H1 (cell line): ENCODE data around the gene C1QTNF4. TPM values are rescaled to one million over a fixed set of nuclear protein-coding genes. Genes with fewer than 3 reads are reported as not detected.

ENCODE experiments used
- CTCF ChIA-PET: fragments of 300-600 bp; sonication (Branson Sonifier 250); formaldehyde crosslinking; loops from one replicate; lab custom pipeline; 2021; ENCODE audit not compliant: partially characterized antibody; lab: Charles Lee
- POLR2A ChIA-PET: fragments of 300-600 bp; sonication (Branson Sonifier 250); formaldehyde crosslinking; loops from one replicate; lab custom pipeline; 2021; ENCODE audit warnings: inconsistent platforms; ENCODE audit not compliant: partially characterized antibody; lab: Charles Lee
- DNase-seq, 2 experiments: peaks; one replicate each; pipeline versions ENCODE4 v3.0.0 to v3.0.0-alpha.2; 2010 to 2022; ENCODE audit warnings: low spot score in 2 of 2, low read depth in 1 of 2, mixed read lengths in 1 of 2
- FAIRE-seq: peaks from 2 replicates; lab custom pipeline; 2011; peaks lifted over from hg19 to GRCh38; lab: Jason Lieb, UNC
- H2AFZ ChIP-seq: 2 replicates; pipeline ENCODE4 v1.8.1; 2012; ENCODE audit warnings: low read length, inconsistent platforms
- H2AK5ac ChIP-seq: 2 replicates; pipeline ENCODE4 v1.6.1; 2013; ENCODE audit warnings: low read depth, low read length
- H2BK120ac ChIP-seq: replicated peaks from 2 replicates; pipeline ENCODE3; 2013; ENCODE audit warnings: low read depth, low read length, inconsistent platforms
- H2BK12ac ChIP-seq: 2 replicates; pipeline ENCODE4 v1.6.1; 2013; ENCODE audit warnings: low read depth, low read length
- H2BK15ac ChIP-seq: 2 replicates; pipeline ENCODE4 v1.6.1; 2013; ENCODE audit warnings: low read length
- H2BK20ac ChIP-seq: 2 replicates; pipeline ENCODE4 v1.6.1; 2013; ENCODE audit warnings: low read length
- H2BK5ac ChIP-seq: 2 replicates; pipeline ENCODE4 v1.6.1; 2013; ENCODE audit warnings: low read depth, low read length
- H3K14ac ChIP-seq: 2 replicates; pipeline ENCODE4 v1.6.1; 2013; ENCODE audit warnings: inconsistent platforms; ENCODE audit not compliant: insufficient read length
- H3K18ac ChIP-seq: 2 replicates; pipeline ENCODE4 v1.6.1; 2013; ENCODE audit warnings: low read length; ENCODE audit errors: extremely low read depth
- H3K23ac ChIP-seq: 2 replicates; pipeline ENCODE4 v1.6.1; 2013; ENCODE audit warnings: inconsistent platforms; ENCODE audit not compliant: insufficient read length
- H3K23me2 ChIP-seq: 2 replicates; pipeline ENCODE4 v1.6.1; 2013; ENCODE audit warnings: low read depth, low read length
- H3K27ac ChIP-seq: 2 replicates; pipeline ENCODE4 v1.6.1; 2011; ENCODE audit warnings: low read depth, low read length, inconsistent platforms
- H3K27me3 ChIP-seq, 4 experiments: replicated peaks in 1 of 4; 1 replicate in 1 of 4; 2 replicates in 3 of 4; pipeline versions ENCODE4 v1.6.1 to v1.8.1; 2011 to 2013; ENCODE audit warnings: low read length in 3 of 4, mild to moderate bottlenecking in 3 of 4, inconsistent platforms in 2 of 4, mixed read lengths in 2 of 4, moderate library complexity in 1 of 4; ENCODE audit not compliant: control insufficient read depth in 3 of 4, insufficient read depth in 3 of 4; ENCODE audit errors: extremely low read depth in 1 of 4
- H3K36me3 ChIP-seq, 4 experiments: 2 replicates each; pipeline versions ENCODE4 v1.6.1 to v1.8.1; 2011 to 2013; ENCODE audit warnings: mild to moderate bottlenecking in 4 of 4, low read length in 3 of 4, moderate library complexity in 2 of 4, control low read depth in 1 of 4, inconsistent platforms in 1 of 4; ENCODE audit not compliant: insufficient read depth in 4 of 4, control insufficient read depth in 2 of 4
- H3K4ac ChIP-seq: replicated peaks from 2 replicates; pipeline ENCODE3; 2013; ENCODE audit warnings: low read length, low read depth, mixed read lengths, inconsistent platforms; ENCODE audit not compliant: insufficient read length
- H3K4me1 ChIP-seq, 4 experiments: replicated peaks in 1 of 4; 1 replicate in 1 of 4; 2 replicates in 3 of 4; pipeline versions ENCODE4 v1.6.1 to v1.8.1; 2011 to 2013; ENCODE audit warnings: low read length in 3 of 4, inconsistent platforms in 2 of 4, mixed read lengths in 1 of 4; ENCODE audit not compliant: insufficient read depth in 4 of 4, control insufficient read depth in 3 of 4
- H3K4me2 ChIP-seq, 2 experiments: 2 replicates each; pipeline versions ENCODE4 v1.6.1 to v1.8.1; 2011 to 2013; ENCODE audit warnings: low read depth in 2 of 2, low read length in 2 of 2, control low read depth in 1 of 2, inconsistent platforms in 1 of 2, mild to moderate bottlenecking in 1 of 2; ENCODE audit not compliant: insufficient read depth in 1 of 2
- H3K4me3 ChIP-seq, 4 experiments: fragments of 200-600, 300-600 bp in 1 of 4; sonication (generic), shearing (Covaris generic), sonication (Bioruptor Twin) in 1 of 4; 2 replicates each; pipeline versions ENCODE4 v1.5.1 to v1.8.1; 2011 to 2016; ENCODE audit warnings: low read length in 4 of 4, low read depth in 3 of 4, control low read depth in 2 of 4, inconsistent platforms in 2 of 4, mild to moderate bottlenecking in 2 of 4, mixed read lengths in 1 of 4, moderate library complexity in 1 of 4; ENCODE audit not compliant: insufficient read depth in 2 of 4; ENCODE audit errors: extremely low read depth in 1 of 4
- H3K56ac ChIP-seq: replicated peaks from 2 replicates; pipeline ENCODE3; 2013; ENCODE audit warnings: low read depth, mild to moderate bottlenecking, mixed read lengths, low read length, inconsistent platforms; ENCODE audit not compliant: insufficient read length
- H3K79me1 ChIP-seq: 2 replicates; pipeline ENCODE4 v1.6.1; 2013; ENCODE audit warnings: low read depth, low read length, control low read depth
- H3K79me2 ChIP-seq, 2 experiments: 2 replicates each; pipeline versions ENCODE4 v1.6.1 to v1.8.1; 2012 to 2013; ENCODE audit warnings: low read length in 2 of 2, mild to moderate bottlenecking in 2 of 2, inconsistent platforms in 1 of 2; ENCODE audit not compliant: insufficient read depth in 2 of 2, control insufficient read depth in 1 of 2
- H3K9ac ChIP-seq, 4 experiments: replicated peaks in 1 of 4; 1 replicate in 1 of 4; 2 replicates in 3 of 4; pipeline versions ENCODE4 v1.6.1 to v1.8.1; 2011 to 2013; ENCODE audit warnings: low read depth in 3 of 4, low read length in 3 of 4, control low read depth in 2 of 4, mild to moderate bottlenecking in 2 of 4, moderate library complexity in 2 of 4, inconsistent platforms in 1 of 4; ENCODE audit errors: extremely low read depth in 1 of 4
- H3K9me3 ChIP-seq, 2 experiments: 2 replicates each; pipeline versions ENCODE4 v1.6.1 to v1.8.1; 2012 to 2013; ENCODE audit warnings: mild to moderate bottlenecking in 2 of 2, moderate library complexity in 2 of 2, control low read depth in 1 of 2, inconsistent platforms in 1 of 2, low read depth in 1 of 2, low read length in 1 of 2, mixed read lengths in 1 of 2; ENCODE audit not compliant: insufficient read depth in 2 of 2
- H4K20me1 ChIP-seq, 2 experiments: replicated peaks in 1 of 2; 2 replicates each; pipeline versions ENCODE3 to v1.8.1; 2011 to 2013; ENCODE audit warnings: inconsistent platforms in 2 of 2, low read length in 2 of 2, mild to moderate bottlenecking in 1 of 2; ENCODE audit not compliant: insufficient read depth in 2 of 2, control insufficient read depth in 1 of 2
- H4K5ac ChIP-seq: 2 replicates; pipeline ENCODE4 v1.6.1; 2013; ENCODE audit warnings: low read length, low read depth, mixed read lengths, inconsistent platforms; ENCODE audit not compliant: insufficient read length
- H4K8ac ChIP-seq: 2 replicates; pipeline ENCODE4 v1.8.0; 2013; ENCODE audit warnings: mild to moderate bottlenecking, moderate library complexity, low read length, inconsistent platforms; ENCODE audit not compliant: insufficient read depth; ENCODE audit errors: extremely low read depth
- H4K91ac ChIP-seq: replicated peaks from 2 replicates; pipeline ENCODE3; 2013; ENCODE audit warnings: low read length, mixed read lengths, inconsistent platforms; ENCODE audit not compliant: insufficient read length
- KDM5A ChIP-seq: fragments of 200-600 bp; IDR thresholded peaks from 2 replicates; pipeline ENCODE4 v1.7.1; 2012; ENCODE audit warnings: mild to moderate bottlenecking, low read length, inconsistent platforms, mixed read lengths
- MAFK ChIP-seq: IDR thresholded peaks from 2 replicates; pipeline ENCODE4 v1.6.1; 2012; ENCODE audit warnings: low read depth, mild to moderate bottlenecking, improper control_type of control experiment, low read length
- MAX ChIP-seq: IDR thresholded peaks from 2 replicates; pipeline ENCODE4 v1.6.1; 2012; ENCODE audit warnings: inconsistent platforms
- POLR2A ChIP-seq, 2 experiments: IDR thresholded peaks; 1 replicate in 1 of 2; 2 replicates in 1 of 2; pipeline ENCODE4 v1.6.1; 2011; ENCODE audit warnings: low read depth in 2 of 2, low read length in 2 of 2, mild to moderate bottlenecking in 2 of 2; ENCODE audit errors: control extremely low read depth in 1 of 2
- SAP30 ChIP-seq: fragments of 300-600 bp; sonication (generic); IDR thresholded peaks from 2 replicates; pipeline ENCODE4 v1.7.1; 2012; ENCODE audit warnings: low read length, moderate library complexity, mild to moderate bottlenecking, inconsistent platforms; ENCODE audit not compliant: insufficient read depth, insufficient replicate concordance
- SIX5 ChIP-seq: IDR thresholded peaks from 2 replicates; pipeline ENCODE4 v1.6.1; 2011; ENCODE audit warnings: mild to moderate bottlenecking, low read depth, low read length
- YY1 ChIP-seq: IDR thresholded peaks from 2 replicates; pipeline ENCODE4 v1.6.1; 2011; ENCODE audit warnings: low read depth, mild to moderate bottlenecking, low read length
- WGBS, 2 experiments: shearing (Covaris generic) in 1 of 2; methylation state at CpG; one replicate each; pipeline versions ENCODE4 v1.1.6 to v1.1.7; 2013 to 2015; ENCODE audit warnings: low lambda C conversion rate in 2 of 2, mixed read lengths in 2 of 2, inconsistent platforms in 1 of 2, low coverage in 1 of 2, missing lambda C conversion rate in 1 of 2; ENCODE audit not compliant: insufficient replicate concordance in 2 of 2, insufficient coverage in 1 of 2, insufficient read length in 1 of 2; ENCODE audit errors: extremely low coverage in 1 of 2, missing lambda C conversion rate in 1 of 2; 5-methylcytosine and 5-hydroxymethylcytosine counted together
- polyA plus RNA-seq, 7 experiments: library from polyadenylated mRNA; depleted of rRNA in 3 of 7; stranded (reverse) in 5 of 7; unstranded in 2 of 7; fragments of >200 nt in 5 of 7; fragments of 200-250 nt in 2 of 7; gene quantifications; 1 replicate in 5 of 7; 2 replicates in 1 of 7; 4 replicates in 1 of 7; pipeline versions ENCODE4 v1.2.1 to v1.2.3, GENCODE V29; 2011 to 2013; ENCODE audit warnings: missing spikeins in 2 of 7, mixed read lengths in 2 of 7
- total RNA-seq: library from RNA; stranded (reverse); fragmentation: NEBNext Ultra II Directional; extraction: Animal tissue kit (Norgen Biotek cat#: 25700); gene quantifications from 2 replicates; pipeline ENCODE4 v1.2.1, GENCODE V29; 2021

The C1QTNF4 gene
- total and polyA plus RNA-seq, 2 of the 8 experiments (the other 6 are each of a cell fraction or from before 2014, with no cell fraction given) = 3.9 to 6.0 TPM

- H3K14ac ChIP-seq = no peak overlapping the region
- H3K4me3 ChIP-seq = peak overlapping the region; percentile 77 to 92 (median 84)
- H2BK5ac ChIP-seq = peak overlapping the region; percentile 91
- no peak overlapping the region for H4K91ac ChIP-seq
- peaks cover 0 to 24% of the 10 kb centered on the region in 2 experiments; a peak in 3 of 4 replicates for H3K79me2 ChIP-seq
- no peak overlapping the region for H3K23ac ChIP-seq
- H2AK5ac ChIP-seq = no peak overlapping the region
- H3K4me1 ChIP-seq = peaks cover 0 to 5% (median 0%) of the 10 kb centered on the region in 4 experiments; a peak in 3 of 7 replicates
- H4K8ac ChIP-seq = peak overlapping the region; percentile 90; the same call in 1 of the 2 replicates
- CTCF ChIA-PET = interaction anchor here (0.6 to 1.0 kb wide), 2 partner anchors 76 to 101 kb away, joined by 3 to 4 read pairs; no protein-coding TSS in a partner anchor
- peak overlapping the region; percentile 79 for H4K5ac ChIP-seq
- H3K27ac ChIP-seq = peak overlapping the region; percentile 88
- H2AFZ ChIP-seq = peak overlapping the region; percentile 43; the same call in 1 of the 2 replicates
- 0 out of 2 replicates have a peak, but pooled peaks cover 2% of the 10 kb centered on the region for H3K23me2 ChIP-seq
- FAIRE-seq = no peak
- H3K36me3 ChIP-seq = peaks cover 2 to 25% (median 8%) of the 10 kb centered on the region in 4 experiments; a peak in 5 of 8 replicates
- peak overlapping the region; percentile 64 to 81 for H3K4me2 ChIP-seq
- 0 out of 2 replicates have a peak overlapping the region, but pooled peaks have one; percentile 89 for H3K18ac ChIP-seq
- no peaks in the 10 kb centered on the region for H3K9me3 ChIP-seq
- WGBS, 2 experiments = 4% methylated on average over 13 of the region's 14 CpGs; no CpG with 5 or more reads in 1 of the 2 experiments
- H3K27me3 ChIP-seq = no peaks in the 10 kb centered on the region
- no peak overlapping the region for H2BK20ac ChIP-seq
- POLR2A ChIA-PET = interaction anchor here (0.6 to 1.9 kb wide), 10 partner anchors 10 to 231 kb away, joined by 3 to 12 read pairs (median 3); partner anchors contain the start of gene AGBL2
- H3K4ac ChIP-seq = no peak overlapping the region
- no peak overlapping the region for H2BK120ac ChIP-seq
- no peak for DNase-seq
- no peaks in the 10 kb centered on the region for H3K79me1 ChIP-seq
- H2BK12ac ChIP-seq = no peak overlapping the region
- H2BK15ac ChIP-seq = no peak overlapping the region
- peak overlapping the region; percentile 68 to 92 (median 88) for H3K9ac ChIP-seq
- no peaks in the 10 kb centered on the region for H4K20me1 ChIP-seq
- TF ChIP-seq YY1 (no peak), SAP30 (peak; percentile 36), KDM5A (no peak), MAFK (no peak), POLR2A (IDR thresholded peaks at IDR 0.05; ENCODE audit: control extremely low read depth in 1 of 2, low read depth in 2 of 2, low read length in 2 of 2) (no peak), SIX5 (no peak), MAX (no peak)
- peak overlapping the region; percentile 43 for H3K56ac ChIP-seq
Measured at GRCh38 chr11:47641600-47642098, 47.4 kb upstream of the C1QTNF4 start.
